Keratinocyte (primary cell): ENCODE data around the gene ZNF804A.

Source experiments
- EZH2 ChIP-seq: IDR thresholded peaks from one replicate; pipeline ENCODE4 v1.6.1; 2012; ENCODE audit warnings: inconsistent platforms, mild to moderate bottlenecking, low read length, moderate library complexity
- TF ChIP-seq, protein P1 (sequence below), 3 experiments: IDR thresholded peaks in 1 of 3; conservative IDR thresholded peaks in 1 of 3; optimal IDR thresholded peaks in 1 of 3; 2 replicates in 2 of 3; 3 replicates in 1 of 3; pipeline versions ENCODE3 to v1.5.1; 2011; ENCODE audit warnings: low read length in 3 of 3, mild to moderate bottlenecking in 3 of 3, moderate library complexity in 2 of 3, control low read depth in 1 of 3, inconsistent platforms in 1 of 3; ENCODE audit not compliant: insufficient read depth in 2 of 3; ENCODE audit errors: extremely low read depth in 1 of 3

DNA sequence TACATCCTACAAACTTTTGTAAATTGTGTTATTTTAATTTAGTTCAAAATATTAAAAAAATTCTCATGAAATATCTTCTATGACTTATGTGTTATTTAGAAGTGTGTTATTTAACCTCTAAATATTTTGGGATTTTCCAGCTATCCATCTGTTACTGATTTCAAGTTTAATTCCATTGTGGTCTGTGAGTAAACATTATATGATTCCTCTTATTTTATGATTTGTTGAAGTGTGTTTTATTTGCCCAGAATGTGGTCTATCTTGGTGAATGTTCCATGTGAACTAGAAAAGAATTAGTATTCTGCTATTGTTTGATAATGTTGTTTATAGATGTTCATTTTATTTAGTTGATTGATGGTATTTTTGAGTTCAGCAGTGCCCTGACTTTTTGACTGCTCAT is 136.0 kb downstream of the ZNF804A start:
- TF ChIP-seq, protein P1, sequence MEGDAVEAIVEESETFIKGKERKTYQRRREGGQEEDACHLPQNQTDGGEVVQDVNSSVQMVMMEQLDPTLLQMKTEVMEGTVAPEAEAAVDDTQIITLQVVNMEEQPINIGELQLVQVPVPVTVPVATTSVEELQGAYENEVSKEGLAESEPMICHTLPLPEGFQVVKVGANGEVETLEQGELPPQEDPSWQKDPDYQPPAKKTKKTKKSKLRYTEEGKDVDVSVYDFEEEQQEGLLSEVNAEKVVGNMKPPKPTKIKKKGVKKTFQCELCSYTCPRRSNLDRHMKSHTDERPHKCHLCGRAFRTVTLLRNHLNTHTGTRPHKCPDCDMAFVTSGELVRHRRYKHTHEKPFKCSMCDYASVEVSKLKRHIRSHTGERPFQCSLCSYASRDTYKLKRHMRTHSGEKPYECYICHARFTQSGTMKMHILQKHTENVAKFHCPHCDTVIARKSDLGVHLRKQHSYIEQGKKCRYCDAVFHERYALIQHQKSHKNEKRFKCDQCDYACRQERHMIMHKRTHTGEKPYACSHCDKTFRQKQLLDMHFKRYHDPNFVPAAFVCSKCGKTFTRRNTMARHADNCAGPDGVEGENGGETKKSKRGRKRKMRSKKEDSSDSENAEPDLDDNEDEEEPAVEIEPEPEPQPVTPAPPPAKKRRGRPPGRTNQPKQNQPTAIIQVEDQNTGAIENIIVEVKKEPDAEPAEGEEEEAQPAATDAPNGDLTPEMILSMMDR (optimal IDR thresholded peaks at IDR 0.05 in 1 of 3, IDR thresholded peaks at IDR 0.05 in 1 of 3, conservative IDR thresholded peaks at IDR 0.05 in 1 of 3; ENCODE audit: extremely low read depth in 1 of 3, insufficient read depth in 2 of 3, low read length in 3 of 3), result no peak
- TF ChIP-seq EZH2, result no peak
